ENCODE measurements around the gene DHX38. TPM values are rescaled to one million over a fixed set of nuclear protein-coding genes. Genes with fewer than 3 reads are reported as not detected.

DHX38 gene
- total RNA-seq: 10 to 100 TPM; 37.6 to 60.8 (median 52.8) TPM

DNA sequence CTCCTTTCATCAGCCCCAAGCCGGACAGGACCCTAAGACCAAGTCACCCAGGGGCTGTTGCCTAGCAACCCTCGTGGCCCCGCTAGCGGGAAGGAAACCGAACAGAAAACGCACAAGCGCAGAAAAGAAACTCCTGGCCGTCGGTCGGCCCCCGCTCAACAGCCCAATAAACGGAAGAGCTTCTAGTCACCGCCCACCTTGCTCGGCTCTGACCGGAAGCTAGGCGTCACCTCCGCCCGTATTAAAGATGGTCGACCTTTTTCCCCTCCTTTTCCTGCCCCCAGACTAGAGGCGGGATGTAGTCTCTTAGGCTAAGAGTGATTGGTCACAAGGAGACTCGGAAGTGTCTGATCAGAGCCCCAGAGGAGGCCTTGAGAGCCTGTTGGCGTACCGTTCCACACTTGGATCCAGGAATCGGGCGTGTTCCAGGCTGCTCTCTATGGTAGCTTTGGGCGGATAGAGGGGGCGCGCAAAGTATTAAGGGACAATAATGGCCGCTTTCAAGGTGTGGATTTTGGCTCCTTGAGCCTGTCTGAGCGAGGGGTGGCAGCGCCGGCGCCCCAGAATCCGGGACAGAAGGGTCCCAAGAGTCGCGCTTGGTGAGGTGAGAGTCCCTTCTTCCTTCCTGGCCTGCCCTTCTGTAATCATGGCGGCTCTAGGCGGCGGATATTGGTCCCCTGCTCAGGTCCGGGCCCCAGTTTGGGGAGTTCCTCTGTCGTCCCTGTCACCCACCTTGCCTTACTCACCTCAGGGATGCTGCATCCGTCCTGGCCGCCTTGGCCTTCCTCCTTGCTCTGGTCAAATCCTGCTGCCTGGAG, at the start of gene DHX38, which contains the start of gene TXNL4B:
Gene DHX38, plus strand, starts transcription at position 400 of the 818 bp plus-strand sequence. CDS start 2,311 bp downstream, outside the sequence.
Gene TXNL4B, minus strand, starts transcription at position 173 of the 818 bp plus-strand sequence. CDS start 2,871 bp downstream, outside the sequence.
- Histone ChIP-seq H3K4me3 (peak within 1 kb of the TSS; percentile 69 to 92 (median 86)), H3K36me3 (peaks cover 0 to 29% (median 13%) of the 10 kb centered on the region in 4 donors), H3K9me3 (no peaks in the 10 kb centered on the region), H3K27me3 (no peaks in the 10 kb centered on the region), H3K27ac (peak within 1 kb of the TSS; percentile 87 to 94 (median 92)), H3K4me1 (peaks cover 17 to 36% (median 29%) of the 10 kb centered on the region in 4 donors)
- DNase-seq: peak; percentile 95
- in situ Hi-C loops (cut with MboI; ENCODE audit: low pct_ligation_motif_present in 1 of 4, low pct_unique_long_range_greater_than_20kb in 1 of 4, low sequenced_read_pairs in 3 of 4): no loop called here
- intact Hi-C loops (cut with DNase I; ENCODE audit: low total_unique reads): no loop called here
- TF ChIP-seq, protein P1, sequence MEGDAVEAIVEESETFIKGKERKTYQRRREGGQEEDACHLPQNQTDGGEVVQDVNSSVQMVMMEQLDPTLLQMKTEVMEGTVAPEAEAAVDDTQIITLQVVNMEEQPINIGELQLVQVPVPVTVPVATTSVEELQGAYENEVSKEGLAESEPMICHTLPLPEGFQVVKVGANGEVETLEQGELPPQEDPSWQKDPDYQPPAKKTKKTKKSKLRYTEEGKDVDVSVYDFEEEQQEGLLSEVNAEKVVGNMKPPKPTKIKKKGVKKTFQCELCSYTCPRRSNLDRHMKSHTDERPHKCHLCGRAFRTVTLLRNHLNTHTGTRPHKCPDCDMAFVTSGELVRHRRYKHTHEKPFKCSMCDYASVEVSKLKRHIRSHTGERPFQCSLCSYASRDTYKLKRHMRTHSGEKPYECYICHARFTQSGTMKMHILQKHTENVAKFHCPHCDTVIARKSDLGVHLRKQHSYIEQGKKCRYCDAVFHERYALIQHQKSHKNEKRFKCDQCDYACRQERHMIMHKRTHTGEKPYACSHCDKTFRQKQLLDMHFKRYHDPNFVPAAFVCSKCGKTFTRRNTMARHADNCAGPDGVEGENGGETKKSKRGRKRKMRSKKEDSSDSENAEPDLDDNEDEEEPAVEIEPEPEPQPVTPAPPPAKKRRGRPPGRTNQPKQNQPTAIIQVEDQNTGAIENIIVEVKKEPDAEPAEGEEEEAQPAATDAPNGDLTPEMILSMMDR (IDR thresholded peaks at IDR 0.05): no peak
- TF ChIP-seq POLR2A (IDR thresholded peaks at IDR 0.05) (peak; percentile 87), POLR2AphosphoS5 (IDR thresholded peaks at IDR 0.05) (peak; percentile 86 to 96 (median 94))
- 0% methylated on average over 3 to 43 of the region's 43 CpGs for WGBS, 2 donors (ENCODE audit: low coverage in 1 of 2)

DNA sequence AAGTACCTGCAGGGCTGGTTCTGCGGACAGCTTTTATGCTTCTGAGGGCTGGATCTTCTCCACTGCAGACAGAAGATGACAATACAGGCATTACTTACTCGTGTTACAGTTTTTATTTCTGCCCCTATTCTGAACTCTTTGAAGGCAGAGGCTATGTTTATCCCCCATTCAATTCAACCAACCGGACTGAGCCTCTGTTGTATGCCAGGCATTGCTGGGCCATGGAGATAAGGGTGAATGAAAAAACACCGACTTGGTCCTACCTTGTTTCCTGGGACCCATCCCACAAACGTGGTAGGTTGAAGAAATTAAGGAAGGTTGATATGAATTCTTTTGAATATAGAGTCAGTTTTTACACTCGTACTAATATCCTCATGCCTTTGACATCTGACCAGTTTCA, 49.4 kb upstream of the DHX38 start:
- Histone ChIP-seq H3K4me1 (no peaks in the 10 kb centered on the region), H3K36me3 (peaks cover 0 to 7% (median 0%) of the 10 kb centered on the region in 4 donors), H3K27ac (no peak overlapping the region), H3K4me3 (no peak overlapping the region), H3K9me3 (peaks cover 0 to 3% of the 10 kb centered on the region in 2 donors), H3K27me3 (no peaks in the 10 kb centered on the region)
- WGBS, 2 donors (ENCODE audit: low coverage in 1 of 2): 66 to 72% methylated on average over 6 of the region's 6 CpGs
- in situ Hi-C loops (cut with MboI; ENCODE audit: low pct_ligation_motif_present in 1 of 4, low pct_unique_long_range_greater_than_20kb in 1 of 4, low sequenced_read_pairs in 3 of 4) (no loop called here), intact Hi-C loops (cut with DNase I; ENCODE audit: low total_unique reads) (no loop called here)
- no peak for DNase-seq
- TF ChIP-seq POLR2A (IDR thresholded peaks at IDR 0.05) (no peak), POLR2AphosphoS5 (IDR thresholded peaks at IDR 0.05) (no peak), EP300 (IDR thresholded peaks at IDR 0.05; ENCODE audit: low read depth) (no peak)
- TF ChIP-seq, protein P1 (IDR thresholded peaks at IDR 0.05): no peak

DNA sequence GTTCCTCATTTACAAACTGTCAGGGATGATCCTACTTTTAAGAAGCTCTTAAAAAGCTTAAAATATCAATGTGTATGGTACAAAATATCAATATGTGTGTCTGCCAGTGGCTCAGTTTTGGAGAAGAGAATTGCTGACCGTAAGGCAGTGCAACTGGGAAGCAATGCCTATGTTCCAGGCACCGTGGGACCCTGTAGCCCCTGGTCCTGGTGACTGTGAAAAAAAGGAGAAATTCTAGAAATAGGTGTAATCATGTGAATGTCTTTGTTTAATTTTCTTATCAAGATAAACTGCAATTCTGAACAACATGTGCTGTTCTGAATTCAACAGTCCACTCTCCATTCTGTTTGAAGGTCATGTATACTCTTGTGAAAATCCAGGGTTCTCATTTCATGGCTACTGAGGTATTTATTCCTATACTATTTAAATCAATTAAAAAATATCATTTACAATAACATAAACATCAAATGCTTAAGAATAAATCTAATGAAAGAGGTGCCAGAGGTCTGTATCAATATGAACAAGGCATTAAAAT, 48.8 kb upstream of the DHX38 start:
- H3K27ac ChIP-seq: no peak overlapping the region
- no peak overlapping the region for H3K4me3 ChIP-seq
- intact Hi-C loops (cut with DNase I; ENCODE audit: low total_unique reads) (no loop called here), in situ Hi-C loops (cut with MboI; ENCODE audit: low pct_ligation_motif_present in 1 of 4, low pct_unique_long_range_greater_than_20kb in 1 of 4, low sequenced_read_pairs in 3 of 4) (no loop called here)
- peaks cover 5 to 7% of the 10 kb centered on the region in 2 donors for H3K9me3 ChIP-seq
- TF ChIP-seq, protein P1 (IDR thresholded peaks at IDR 0.05): no peak
- no peak for TF ChIP-seq POLR2A (IDR thresholded peaks at IDR 0.05)
- TF ChIP-seq EP300 (IDR thresholded peaks at IDR 0.05; ENCODE audit: low read depth): no peak
- no peak for TF ChIP-seq POLR2AphosphoS5 (IDR thresholded peaks at IDR 0.05)
- H3K4me1 ChIP-seq: no peaks in the 10 kb centered on the region
- DNase-seq: no peak
- 91 to 100% methylated on average over 1 to 2 of the region's 2 CpGs for WGBS, 2 donors (ENCODE audit: low coverage in 1 of 2)
- H3K36me3 ChIP-seq: peaks cover 0 to 7% (median 0%) of the 10 kb centered on the region in 4 donors
- no peaks in the 10 kb centered on the region for H3K27me3 ChIP-seq

DNA sequence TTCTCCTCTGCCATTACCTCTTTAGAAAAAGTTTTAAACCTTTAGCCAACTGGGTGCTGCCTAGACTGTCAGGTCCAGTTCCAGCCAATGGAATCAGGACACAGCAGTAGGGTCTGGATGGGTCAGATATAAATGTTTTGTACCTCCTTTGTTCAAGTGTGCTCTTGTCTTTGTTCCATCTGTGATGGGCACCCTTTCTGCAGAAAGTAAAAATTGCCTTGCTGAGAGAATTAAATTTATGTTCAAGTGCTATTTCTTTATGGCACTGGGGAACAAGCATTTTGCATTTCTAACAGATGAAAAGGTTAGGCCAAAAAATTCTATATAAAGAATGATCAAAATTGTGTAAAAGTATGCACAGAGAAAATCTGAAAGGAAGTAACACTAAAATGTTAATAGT, 44.5 kb upstream of the DHX38 start:
- peaks cover 7% of the 10 kb centered on the region in 2 donors for H3K9me3 ChIP-seq
- no peaks in the 10 kb centered on the region for H3K27me3 ChIP-seq
- no peak for TF ChIP-seq EP300 (IDR thresholded peaks at IDR 0.05; ENCODE audit: low read depth)
- TF ChIP-seq, protein P1 (IDR thresholded peaks at IDR 0.05): no peak
- H3K4me1 ChIP-seq: no peaks in the 10 kb centered on the region
- no peak overlapping the region for H3K27ac ChIP-seq
- intact Hi-C loops (cut with DNase I; ENCODE audit: low total_unique reads): no loop called here
- no peak for DNase-seq
- H3K36me3 ChIP-seq: no peaks in the 10 kb centered on the region
- in situ Hi-C loops (cut with MboI; ENCODE audit: low pct_ligation_motif_present in 1 of 4, low pct_unique_long_range_greater_than_20kb in 1 of 4, low sequenced_read_pairs in 3 of 4): no loop called here
- no peak overlapping the region for H3K4me3 ChIP-seq

Measured in transverse colon (tissue), 4 donors.